Neural progenitor cell (in vitro differentiated cells): ENCODE results near the gene DDX60. TPM values are rescaled to one million over a fixed set of nuclear protein-coding genes. Genes with fewer than 3 reads are reported as not detected.

Experiments
- DNase-seq: peaks from one replicate; pipeline ENCODE4 v3.0.0-alpha.2; 2016; ENCODE audit warnings: low spot score
- H2AFZ ChIP-seq: fragments of 200-600 bp; sonication (generic); replicated peaks from 2 replicates; pipeline ENCODE4 v1.6.1; 2016; ENCODE audit warnings: antibody characterized with exemption
- H3F3A ChIP-seq: fragments of 200-600 bp; sonication (generic); 2 replicates; pipeline ENCODE4 v1.6.1; 2016; ENCODE audit warnings: antibody characterized with exemption, low read depth
- H3K27ac ChIP-seq: fragments of 200-600 bp; sonication (generic); 2 replicates; pipeline ENCODE4 v1.5.1; 2016; ENCODE audit warnings: mild to moderate bottlenecking
- H3K27me3 ChIP-seq: fragments of 200-600 bp; sonication (generic); 2 replicates; pipeline ENCODE4 v1.6.1; 2016; ENCODE audit warnings: mild to moderate bottlenecking, moderate library complexity
- H3K36me3 ChIP-seq: fragments of 200-600 bp; sonication (generic); 2 replicates; pipeline ENCODE4 v1.5.1; 2016
- H3K4me1 ChIP-seq: fragments of 200-600 bp; sonication (generic); 2 replicates; pipeline ENCODE4 v1.6.1; 2016; ENCODE audit warnings: mixed run types
- H3K4me2 ChIP-seq: fragments of 200-600 bp; sonication (generic); 2 replicates; pipeline ENCODE4 v1.6.1; 2016
- H3K4me3 ChIP-seq: fragments of 200-600 bp; sonication (generic); 2 replicates; pipeline ENCODE4 v1.5.1; 2016
- H3K79me2 ChIP-seq: fragments of 200-600 bp; sonication (generic); 2 replicates; pipeline ENCODE4 v1.6.1; 2016; ENCODE audit warnings: low read depth
- H3K9ac ChIP-seq: fragments of 200-600 bp; sonication (generic); 2 replicates; pipeline ENCODE4 v1.6.1; 2016
- H3K9me3 ChIP-seq: fragments of 200-600 bp; sonication (generic); 2 replicates; pipeline ENCODE4 v1.5.1; 2016; ENCODE audit warnings: low read depth
- H4K20me1 ChIP-seq: fragments of 200-600 bp; sonication (generic); 2 replicates; pipeline ENCODE4 v1.6.1; 2016; ENCODE audit warnings: low read depth
- H3K27ac Mint-ChIP-seq: 3 replicates; pipeline ENCODE4 v1.8.0; 2021; ENCODE audit warnings: mixed read lengths
- H3K27me3 Mint-ChIP-seq: 2 replicates; pipeline ENCODE4 v1.8.0; 2022; ENCODE audit warnings: low read depth, mild to moderate bottlenecking, inconsistent platforms, moderate library complexity, mixed read lengths; ENCODE audit not compliant: insufficient read depth
- H3K36me3 Mint-ChIP-seq: 3 replicates; pipeline ENCODE4 v1.8.0; 2021; ENCODE audit warnings: mixed read lengths
- H3K4me1 Mint-ChIP-seq: 3 replicates; pipeline ENCODE4 v1.8.0; 2021; ENCODE audit warnings: mixed read lengths
- H3K4me3 Mint-ChIP-seq: 3 replicates; pipeline ENCODE4 v1.8.0; 2021; ENCODE audit warnings: mild to moderate bottlenecking, moderate library complexity, mixed read lengths
- H3K9me3 Mint-ChIP-seq: 3 replicates; pipeline ENCODE4 v1.8.0; 2020; ENCODE audit warnings: mixed read lengths
- CTCF ChIP-seq: fragments of 200-600 bp; sonication (generic); IDR thresholded peaks from 2 replicates; pipeline ENCODE4 v1.5.1; 2017; ENCODE audit warnings: antibody characterized with exemption, mild to moderate bottlenecking
- EZH2 ChIP-seq: fragments of 200-600 bp; sonication (generic); IDR thresholded peaks from 2 replicates; pipeline ENCODE4 v1.6.1; 2017; ENCODE audit warnings: antibody characterized with exemption, mild to moderate bottlenecking, moderate library complexity
- EZH2phosphoT487 ChIP-seq: fragments of 200-600 bp; sonication (generic); IDR thresholded peaks from 2 replicates; pipeline ENCODE4 v1.6.1; 2017; ENCODE audit warnings: antibody characterized with exemption
- total RNA-seq: library from RNA; depleted of rRNA; stranded (reverse); fragments of >200 nt; gene quantifications from 2 replicates; pipeline ENCODE4 v1.2.3, GENCODE V29; 2015; ENCODE audit warnings: low replicate concordance

DDX60 gene
- total RNA-seq, 1 donor from 2014 or later: 7.8 TPM

- peaks cover 8% of the 10 kb centered on the region for H3K9me3 ChIP-seq
- H3F3A ChIP-seq: no peaks in the 10 kb centered on the region
- H3K27ac ChIP-seq: no peak overlapping the region
- no peak overlapping the region for H3K4me3 ChIP-seq
- H3K79me2 ChIP-seq: no peaks in the 10 kb centered on the region
- H3K36me3 ChIP-seq: no peaks in the 10 kb centered on the region
- no peaks in the 10 kb centered on the region for H3K4me1 ChIP-seq
- DNase-seq: no peak
- TF ChIP-seq EZH2phosphoT487 (no peak), CTCF (no peak), EZH2 (no peak)
- no peak overlapping the region for H3K27ac Mint-ChIP-seq
- no peaks in the 10 kb centered on the region for H3K27me3 ChIP-seq
- no peak overlapping the region for H3K4me2 ChIP-seq
- H3K27me3 Mint-ChIP-seq: no peaks in the 10 kb centered on the region
- no peak overlapping the region for H3K4me3 Mint-ChIP-seq
- no peak overlapping the region for H2AFZ ChIP-seq
- no peaks in the 10 kb centered on the region for H3K36me3 Mint-ChIP-seq
- H3K9me3 Mint-ChIP-seq: peaks cover 23% of the 10 kb centered on the region
- H4K20me1 ChIP-seq: no peaks in the 10 kb centered on the region
- H3K9ac ChIP-seq: no peak overlapping the region
- H3K4me1 Mint-ChIP-seq: no peaks in the 10 kb centered on the region
These were observed 115.2 kb downstream of the DDX60 start for GRCh38 chr4:168203233-168203911.

- H3K9me3 Mint-ChIP-seq: peaks cover 26% of the 10 kb centered on the region
- no peak for DNase-seq
- H3K27ac Mint-ChIP-seq: no peak overlapping the region
- Histone ChIP-seq H2AFZ (no peak overlapping the region), H4K20me1 (no peaks in the 10 kb centered on the region), H3K9ac (no peak overlapping the region), H3F3A (no peaks in the 10 kb centered on the region), H3K27ac (no peak overlapping the region), H3K79me2 (no peaks in the 10 kb centered on the region), H3K4me3 (no peak overlapping the region), H3K4me2 (no peak overlapping the region), H3K36me3 (no peaks in the 10 kb centered on the region), H3K9me3 (peaks cover 8% of the 10 kb centered on the region), H3K4me1 (no peaks in the 10 kb centered on the region), H3K27me3 (no peaks in the 10 kb centered on the region)
- no peak for TF ChIP-seq EZH2phosphoT487
- TF ChIP-seq EZH2: no peak
- TF ChIP-seq CTCF: no peak
- H3K36me3 Mint-ChIP-seq: no peaks in the 10 kb centered on the region
- H3K4me1 Mint-ChIP-seq: no peaks in the 10 kb centered on the region
- peaks cover 4% of the 10 kb centered on the region for H3K27me3 Mint-ChIP-seq
- no peak overlapping the region for H3K4me3 Mint-ChIP-seq
These were observed 117.9 kb downstream of the DDX60 start for GRCh38 chr4:168200685-168201084.

GRCh38 chr4:168199260-168199957 lies 119.1 kb downstream of the DDX60 start:
- no peaks in the 10 kb centered on the region for H3K4me1 Mint-ChIP-seq
- Histone ChIP-seq H3K27ac (no peak overlapping the region), H3K4me2 (no peak overlapping the region), H3K4me3 (no peak overlapping the region), H3K79me2 (no peaks in the 10 kb centered on the region), H3K4me1 (no peaks in the 10 kb centered on the region), H3F3A (no peaks in the 10 kb centered on the region), H3K9me3 (peaks cover 8% of the 10 kb centered on the region), H3K27me3 (no peaks in the 10 kb centered on the region), H2AFZ (no peak overlapping the region), H3K9ac (no peak overlapping the region), H4K20me1 (no peaks in the 10 kb centered on the region), H3K36me3 (no peaks in the 10 kb centered on the region)
- H3K27me3 Mint-ChIP-seq: peaks cover 4% of the 10 kb centered on the region
- DNase-seq: no peak
- no peaks in the 10 kb centered on the region for H3K36me3 Mint-ChIP-seq
- no peak overlapping the region for H3K27ac Mint-ChIP-seq
- TF ChIP-seq CTCF: no peak
- TF ChIP-seq EZH2: no peak
- TF ChIP-seq EZH2phosphoT487: no peak
- peaks cover 25% of the 10 kb centered on the region for H3K9me3 Mint-ChIP-seq
- H3K4me3 Mint-ChIP-seq: no peak overlapping the region
